Stimulated activated naive CD8-positive, alpha-beta T cell treated with anti-CD3 and anti-CD28 coated beads, Interleukin-15, amount 100 ng/mL, for 72 hours (primary cell): ENCODE measurements around the gene VAT1.
"Not testable (repeated sequence)": the region's sequence is repeated elsewhere in the genome, so short reads cannot be mapped to it uniquely, and the experiment has no call there.

Experiments used
- ATAC-seq: fragments of 150-1000 bp; cut with Tn5 transposase; 2 replicates; pipeline ENCODE4 v1.10.0; 2021; ENCODE audit warnings: mild to moderate bottlenecking, moderate library complexity
- DNase-seq, 2 donors: peaks; one replicate each; pipeline ENCODE4 v3.0.0; 2021 to 2022
- H3K27ac Mint-ChIP-seq, 2 donors: one replicate each; pipeline ENCODE4 v1.8.0; 2022; ENCODE audit warnings: mild to moderate bottlenecking in 2 of 2, mixed read lengths in 2 of 2, moderate library complexity in 2 of 2
- H3K27me3 Mint-ChIP-seq: one replicate; pipeline ENCODE4 v1.8.0; 2022; ENCODE audit warnings: mixed read lengths
- H3K4me1 Mint-ChIP-seq: one replicate; pipeline ENCODE4 v1.8.0; 2022; ENCODE audit warnings: mild to moderate bottlenecking, mixed read lengths
- H3K4me3 Mint-ChIP-seq, 2 donors: one replicate each; pipeline ENCODE4 v1.8.0; 2022; ENCODE audit warnings: mild to moderate bottlenecking in 2 of 2, mixed read lengths in 2 of 2, moderate library complexity in 1 of 2
- H3K9me3 Mint-ChIP-seq, 2 donors: one replicate each; pipeline ENCODE4 v1.8.0; 2022; ENCODE audit warnings: mixed read lengths in 2 of 2

The VAT1 gene

DNA sequence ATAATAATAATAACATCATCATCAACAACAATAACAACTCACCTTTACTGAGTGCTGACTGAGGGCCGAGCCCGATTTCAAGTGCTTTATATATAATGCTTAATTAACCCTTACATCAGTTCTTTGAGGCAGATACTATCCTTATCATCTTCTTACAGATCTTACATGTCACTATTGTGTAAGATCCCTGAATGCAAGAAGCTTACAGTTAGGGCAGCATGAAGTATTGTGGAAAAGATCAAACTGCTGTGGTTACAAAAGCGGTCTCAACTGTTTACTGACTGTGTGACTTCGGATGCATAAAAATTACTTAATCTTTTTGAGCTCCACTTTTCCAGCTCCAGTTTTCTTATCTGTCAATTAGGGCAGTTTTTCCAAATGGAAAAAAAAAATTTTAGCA, 3.3 kb downstream of the VAT1 start:
- Mint-ChIP-seq H3K27ac (no peak overlapping the region), H3K4me1 (peaks cover 47% of the 10 kb centered on the region), H3K27me3 (no peaks in the 10 kb centered on the region), H3K9me3 (no peaks in the 10 kb centered on the region), H3K4me3 (no peak overlapping the region)
- no peak for ATAC-seq
- no peak for DNase-seq

DNA sequence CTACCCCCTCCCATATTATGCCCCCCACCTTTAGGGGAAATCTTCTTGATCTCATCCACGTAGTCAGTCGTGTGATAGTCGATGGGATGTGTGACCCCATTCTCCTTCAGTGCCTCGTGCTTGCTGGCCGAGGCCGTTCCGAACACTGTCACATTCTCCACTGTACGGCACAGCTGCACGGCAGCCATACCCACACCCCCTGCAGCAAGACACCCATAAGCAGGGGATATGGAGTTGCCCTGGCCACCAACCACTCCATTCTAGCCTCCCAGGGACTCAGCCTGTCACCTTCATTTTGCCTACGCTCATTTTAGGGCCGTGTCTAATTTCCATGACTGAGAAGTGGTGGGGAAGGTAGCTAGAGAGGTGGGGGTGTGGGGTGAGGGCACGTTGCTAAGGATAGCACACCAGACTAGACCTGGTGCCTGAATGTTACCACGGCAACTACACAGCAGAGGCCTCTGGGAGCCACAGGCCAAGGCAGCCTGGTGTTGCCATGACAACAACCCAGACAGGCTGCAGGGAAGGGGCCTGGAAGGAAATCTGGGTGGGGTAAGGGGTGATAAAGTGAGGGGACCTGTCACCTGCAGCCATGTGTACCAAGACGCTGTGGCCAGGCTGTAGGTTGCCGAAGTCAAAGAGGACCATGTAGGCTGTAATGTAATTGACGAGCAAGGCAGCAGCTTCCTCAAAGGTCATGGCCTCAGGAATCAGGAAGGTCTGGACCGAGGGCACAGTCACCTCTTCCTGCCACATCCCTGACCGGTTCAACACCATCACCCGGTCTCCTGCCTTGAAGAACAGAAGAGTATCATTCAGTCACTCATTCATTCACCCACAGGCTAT, 4.0 kb downstream of the VAT1 start:
- Mint-ChIP-seq H3K4me3 (no peak overlapping the region), H3K27me3 (no peaks in the 10 kb centered on the region), H3K27ac (peak overlapping the region in 1 of 2 donors; percentile 21), H3K4me1 (peaks cover 47% of the 10 kb centered on the region), H3K9me3 (no peaks in the 10 kb centered on the region)
- ATAC-seq (peak; percentile 26), DNase-seq (no peak)

GRCh38 chr17:43016216-43016615, 6.0 kb downstream of the VAT1 start:
- Mint-ChIP-seq H3K27me3 (no peaks in the 10 kb centered on the region), H3K9me3 (no peaks in the 10 kb centered on the region), H3K4me1 (peaks cover 33% of the 10 kb centered on the region), H3K4me3 (no peak overlapping the region), H3K27ac (no peak overlapping the region)
- no peak for ATAC-seq
- DNase-seq = no peak

DNA sequence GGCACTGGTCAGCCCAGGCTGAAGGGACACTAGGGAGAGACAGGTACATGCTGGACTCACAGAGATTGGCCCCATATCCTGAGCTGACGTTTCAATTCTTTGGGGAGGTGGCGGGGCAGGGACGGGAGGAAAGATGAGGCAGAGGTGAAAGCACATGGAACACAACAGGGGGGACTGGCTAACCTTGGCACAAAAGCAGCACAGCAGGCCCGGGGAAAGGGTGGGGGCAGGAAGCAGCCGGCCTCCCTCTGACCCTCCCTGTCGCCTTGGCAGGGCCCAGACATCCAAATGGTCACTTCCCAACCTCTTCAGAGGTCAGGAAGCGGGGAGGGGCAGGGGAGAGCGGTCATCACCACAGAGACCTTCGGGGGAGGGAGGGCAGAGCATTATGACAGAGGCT, 6.6 kb downstream of the VAT1 start:
- Mint-ChIP-seq H3K4me3 (no peak overlapping the region), H3K9me3 (no peaks in the 10 kb centered on the region), H3K27ac (no peak overlapping the region), H3K27me3 (no peaks in the 10 kb centered on the region), H3K4me1 (peaks cover 31% of the 10 kb centered on the region)
- peak; percentile 13 for ATAC-seq
- no peak for DNase-seq

DNA sequence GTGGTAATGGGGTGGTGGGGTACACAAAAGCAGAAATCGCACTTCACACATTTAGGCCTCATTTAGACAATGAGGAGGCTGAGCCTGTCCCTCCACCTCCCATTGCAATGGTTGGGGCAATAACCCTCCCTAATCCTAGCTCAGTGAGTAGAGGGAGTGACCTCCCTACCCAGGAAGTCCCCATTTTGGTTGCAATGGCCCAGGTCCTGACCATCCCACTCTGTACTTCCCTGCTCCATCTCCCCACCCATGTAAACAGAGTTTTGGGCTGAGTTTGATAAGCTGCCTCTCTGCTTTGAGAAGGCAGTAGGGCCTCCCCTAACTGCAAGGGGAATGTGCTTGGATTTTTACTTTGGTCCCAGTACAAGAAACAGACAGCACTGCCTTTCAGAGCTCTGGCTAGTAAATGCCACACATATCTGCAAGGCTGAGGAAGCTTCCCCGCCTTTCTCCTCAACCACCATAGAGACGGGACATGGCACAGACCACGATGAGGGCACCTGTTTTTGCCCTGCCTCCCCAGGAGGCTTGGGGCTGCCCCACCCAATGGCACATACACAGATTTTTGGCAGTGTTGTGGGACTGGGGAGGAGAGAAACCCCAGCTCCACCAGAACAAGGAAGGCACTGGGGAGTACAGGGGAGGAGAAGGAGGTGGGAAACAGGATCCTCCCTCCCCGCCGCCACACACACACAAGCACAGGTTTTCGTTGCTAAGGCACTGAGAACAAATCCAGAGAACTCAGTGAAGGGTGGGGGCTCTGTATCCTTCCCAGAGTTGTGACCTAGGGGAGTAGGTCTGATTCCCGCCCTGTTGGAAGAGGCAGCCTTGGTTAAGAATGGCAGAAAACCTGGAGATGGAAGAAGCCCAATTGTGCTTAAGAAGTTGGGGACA, 7.3 kb downstream of the VAT1 start:
- peak overlapping the region; percentile 13 to 46 for H3K27ac Mint-ChIP-seq
- peaks cover 31% of the 10 kb centered on the region for H3K4me1 Mint-ChIP-seq
- ATAC-seq = no peak

DNA sequence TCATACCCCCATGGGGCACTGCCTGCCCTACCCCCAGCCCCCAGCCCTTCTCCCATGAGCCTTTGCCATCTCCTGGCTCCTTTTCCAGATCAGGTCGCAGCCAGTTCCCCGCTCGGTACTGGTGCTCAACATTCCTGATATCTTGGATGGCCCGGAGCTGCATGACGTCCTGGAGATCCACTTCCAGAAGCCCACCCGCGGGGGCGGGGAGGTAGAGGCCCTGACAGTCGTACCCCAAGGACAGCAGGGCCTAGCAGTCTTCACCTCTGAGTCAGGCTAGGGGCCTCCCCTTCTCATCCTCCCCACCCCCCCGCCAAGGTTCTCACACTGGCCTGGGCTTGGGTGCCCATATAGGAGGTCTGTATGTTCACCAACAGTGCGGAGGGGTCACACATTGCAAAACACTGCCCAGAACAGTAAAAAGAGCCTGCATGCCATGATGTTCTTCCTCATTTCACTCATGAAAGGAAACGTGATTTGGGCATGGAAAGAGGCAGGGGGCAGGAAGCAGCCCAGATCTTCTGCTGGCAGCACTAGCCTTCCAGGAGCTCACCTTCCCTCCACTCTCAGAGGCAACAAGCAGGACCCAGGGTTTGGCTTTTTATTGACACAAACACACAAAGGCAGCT, 8.1 kb downstream of the VAT1 start:
- Mint-ChIP-seq H3K4me1 (peaks cover 23% of the 10 kb centered on the region), H3K27me3 (no peaks in the 10 kb centered on the region), H3K27ac (peak overlapping the region in 1 of 2 donors; percentile 13), H3K4me3 (no peak overlapping the region), H3K9me3 (no peaks in the 10 kb centered on the region)
- ATAC-seq = no peak
- no peak for DNase-seq

More for the DNA sequence above, 7.3 kb downstream of the VAT1 start:
- DNase-seq = no peak
- Mint-ChIP-seq H3K4me3 (no peak overlapping the region), H3K27me3 (no peaks in the 10 kb centered on the region), H3K9me3 (no peaks in the 10 kb centered on the region)

- no peaks in the 10 kb centered on the region for H3K9me3 Mint-ChIP-seq
- no peak for ATAC-seq
- no peak overlapping the region for H3K4me3 Mint-ChIP-seq
- peaks cover 22% of the 10 kb centered on the region for H3K4me1 Mint-ChIP-seq
- H3K27me3 Mint-ChIP-seq = no peaks in the 10 kb centered on the region
- H3K27ac Mint-ChIP-seq = peak overlapping the region in 1 of 2 donors; percentile 50
- DNase-seq = no peak
These were observed 8.9 kb downstream of the VAT1 start for GRCh38 chr17:43013296-43013695.

GRCh38 chr17:43011728-43012472, 10.3 kb downstream of the VAT1 start:
- no peaks in the 10 kb centered on the region for H3K9me3 Mint-ChIP-seq
- no peak for ATAC-seq
- no peak overlapping the region for H3K27ac Mint-ChIP-seq
- no peak for DNase-seq
- H3K4me1 Mint-ChIP-seq = peaks cover 23% of the 10 kb centered on the region
- no peaks in the 10 kb centered on the region for H3K27me3 Mint-ChIP-seq
- H3K4me3 Mint-ChIP-seq = no peak overlapping the region

GRCh38 chr17:43010667-43011308, 11.4 kb downstream of the VAT1 start:
- Mint-ChIP-seq H3K27ac (no peak overlapping the region), H3K27me3 (no peaks in the 10 kb centered on the region), H3K4me1 (peaks cover 31% of the 10 kb centered on the region), H3K4me3 (no peak overlapping the region), H3K9me3 (no peaks in the 10 kb centered on the region)
- DNase-seq (no peak), ATAC-seq (no peak)

DNA sequence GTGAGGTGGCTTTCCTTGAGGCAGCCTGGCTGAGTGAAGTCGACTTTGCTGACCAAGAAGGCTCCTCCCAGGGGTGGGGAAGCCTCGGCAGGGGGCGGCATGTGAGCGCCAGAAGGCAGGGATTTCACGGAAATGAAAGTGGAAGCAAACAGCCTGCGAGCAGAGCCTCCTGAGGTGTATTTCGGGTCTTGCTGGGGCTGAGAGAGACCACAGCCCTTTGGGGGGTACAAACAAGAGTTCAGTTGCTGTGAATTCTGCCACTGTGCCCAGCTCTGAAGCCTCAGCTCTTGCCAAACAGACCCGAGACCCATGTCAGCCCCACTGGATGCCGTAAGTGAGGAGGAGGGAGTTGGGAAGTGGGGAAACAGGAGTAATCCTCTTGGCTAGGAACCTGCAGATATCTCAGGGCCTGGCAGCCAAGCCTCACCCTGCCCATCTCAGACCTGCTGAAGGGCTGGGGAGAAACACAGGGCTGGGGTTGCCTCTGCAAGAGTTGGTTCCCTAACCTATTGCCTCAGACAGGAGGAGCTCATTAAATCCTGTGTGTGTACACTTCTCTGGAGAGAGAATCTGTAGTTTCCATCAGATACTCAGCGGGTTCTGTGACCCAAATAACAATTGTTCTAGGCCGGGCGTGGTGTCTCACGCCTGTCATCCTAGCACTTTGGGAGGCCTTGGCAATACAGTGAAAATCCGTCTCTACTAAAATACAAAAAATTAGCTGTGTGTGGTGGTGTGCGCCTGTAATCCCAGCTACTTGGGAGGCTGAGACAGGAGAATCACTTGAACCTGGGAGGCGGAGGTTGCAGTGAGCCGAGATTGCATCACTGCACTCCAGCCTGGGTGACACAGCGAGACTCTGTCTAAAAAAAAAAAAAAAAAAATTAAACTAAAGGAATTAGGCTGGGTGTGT, 15.3 kb downstream of the VAT1 start, which contains the start of gene IFI35:
Gene IFI35 (plus strand): TSS at position 146 of the 913 bp plus-strand sequence. CDS start 164 bp downstream, at position 310.
- Mint-ChIP-seq H3K4me1 (peaks cover 35% of the 10 kb centered on the region), H3K27ac (peak within 1 kb of the TSS; percentile 100), H3K9me3 (no peaks in the 10 kb centered on the region), H3K27me3 (no peaks in the 10 kb centered on the region), H3K4me3 (peak within 1 kb of the TSS; percentile 98 to 100)
- peak; percentile 77 to 87 for DNase-seq
- ATAC-seq = peak; percentile 97

- DNase-seq = no peak
- Mint-ChIP-seq H3K4me3 (no peak overlapping the region), H3K27ac (peak overlapping the region in 1 of 2 donors; percentile 89), H3K27me3 (no peaks in the 10 kb centered on the region), H3K9me3 (no peaks in the 10 kb centered on the region), H3K4me1 (peaks cover 48% of the 10 kb centered on the region)
- no peak for ATAC-seq
These were observed 18.5 kb downstream of the VAT1 start for GRCh38 chr17:43003542-43004172.

DNA sequence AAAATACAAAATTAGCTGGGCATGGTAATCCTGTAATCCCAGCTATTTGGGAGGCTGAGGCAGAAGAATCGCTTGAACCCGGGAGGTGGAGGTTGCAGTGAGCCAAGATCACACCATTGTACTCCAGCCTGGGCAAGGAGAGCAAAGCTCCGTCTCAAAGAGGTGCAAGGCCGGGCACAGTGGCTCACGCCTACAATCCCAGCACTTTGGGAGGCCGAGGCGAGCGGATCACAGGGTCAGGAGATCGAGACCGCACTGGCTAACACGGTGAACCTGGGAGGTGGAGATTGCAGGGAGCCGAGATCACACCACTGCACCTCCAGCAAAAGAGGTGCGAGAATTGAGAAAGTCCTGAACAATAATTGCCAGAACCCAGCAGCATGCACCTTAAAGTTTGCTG, 21.3 kb downstream of the VAT1 start:
- not testable (repeated sequence) for H3K27ac Mint-ChIP-seq, H3K27me3 Mint-ChIP-seq, ATAC-seq, H3K9me3 Mint-ChIP-seq, DNase-seq
- H3K4me1 Mint-ChIP-seq = peaks cover 42% of the 10 kb centered on the region
- peak overlapping the region in 1 of 2 donors; percentile 13 for H3K4me3 Mint-ChIP-seq

DNA sequence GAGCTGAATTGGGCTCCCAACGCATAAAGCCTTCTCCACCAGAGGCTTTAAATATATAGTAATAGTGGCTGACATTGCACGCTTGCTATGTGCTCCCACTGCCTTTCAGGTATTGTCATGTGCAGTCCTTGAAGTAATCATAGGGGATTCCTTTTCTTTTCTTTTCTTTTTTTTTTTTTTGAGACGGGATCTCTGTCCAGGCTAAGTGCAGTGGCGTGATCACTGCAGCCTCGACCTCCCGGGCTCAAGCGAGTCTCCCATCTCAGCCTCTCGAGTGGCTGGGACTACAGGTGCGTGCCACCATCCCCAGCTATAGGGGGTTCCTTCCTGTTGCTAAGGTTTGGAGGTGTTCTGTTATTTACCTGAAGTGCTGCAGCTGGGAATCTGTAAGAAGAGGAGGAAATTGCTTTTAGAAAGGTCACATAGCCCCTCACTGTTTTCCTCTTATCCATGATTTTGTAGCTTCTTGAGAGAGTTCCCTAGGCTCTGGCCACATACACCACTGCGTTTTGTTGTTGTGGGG, 23.1 kb downstream of the VAT1 start:
- Mint-ChIP-seq H3K4me1 (peaks cover 42% of the 10 kb centered on the region), H3K9me3 (no peaks in the 10 kb centered on the region), H3K27ac (peak overlapping the region; percentile 99), H3K27me3 (no peaks in the 10 kb centered on the region), H3K4me3 (peak overlapping the region; percentile 89)
- DNase-seq (no peak), ATAC-seq (no peak)
